SIG-M5 (cell line): ENCODE measurements around the gene VWA1.
"Not testable (repeated sequence)": the region's sequence is repeated elsewhere in the genome, so short reads cannot be mapped to it uniquely, and the experiment has no call there.

ENCODE experiments used
- DNase-seq: peaks from one replicate; lab custom pipeline; 2025; lab: John Stamatoyannopoulos, UW

Gene VWA1

GRCh38 chr1:1422465-1423244 is 12.8 kb upstream of the VWA1 start:
- DNase-seq, result no peak

DNA sequence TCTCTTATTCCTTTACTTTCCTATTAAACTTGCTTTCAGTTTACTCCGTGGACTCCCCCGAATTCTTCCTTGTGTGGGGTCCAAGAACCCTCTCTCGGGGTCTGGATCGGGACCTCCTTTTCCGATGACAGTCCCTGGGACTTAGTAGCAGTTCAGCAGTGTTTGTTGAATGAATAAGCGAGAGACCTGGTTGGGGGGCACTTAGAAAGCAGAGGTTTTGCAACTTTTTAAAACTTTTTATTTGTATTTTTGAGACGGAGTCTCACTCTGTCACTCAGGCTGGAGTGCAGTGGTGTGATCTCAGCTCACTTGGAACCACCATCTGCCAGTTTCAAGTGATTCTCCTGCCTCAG is 12.3 kb upstream of the VWA1 start:
- no peak for DNase-seq

DNA sequence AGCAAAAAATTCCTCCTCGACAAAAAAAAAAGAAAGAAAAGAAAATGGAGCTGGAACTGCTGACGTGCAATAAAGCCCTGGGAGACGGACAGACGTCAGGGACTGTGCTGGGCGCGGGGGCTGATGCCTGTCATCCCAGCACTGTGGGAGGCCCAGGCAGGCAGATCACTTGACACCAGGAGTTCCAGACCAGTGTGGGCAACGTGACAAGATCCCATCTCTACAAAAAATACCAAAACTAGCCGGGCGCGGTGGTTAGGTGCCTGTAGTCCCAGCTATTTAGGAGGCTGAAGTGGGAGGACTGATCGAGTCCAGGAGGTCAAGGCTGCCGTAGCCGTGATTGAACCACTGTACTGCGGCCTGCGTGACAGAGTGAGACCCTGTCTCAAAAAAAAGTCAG is 10.8 kb upstream of the VWA1 start:
- no peak for DNase-seq

- no peak for DNase-seq
Observed at GRCh38 chr1:1425426-1425752, 10.1 kb upstream of the VWA1 start.

DNA sequence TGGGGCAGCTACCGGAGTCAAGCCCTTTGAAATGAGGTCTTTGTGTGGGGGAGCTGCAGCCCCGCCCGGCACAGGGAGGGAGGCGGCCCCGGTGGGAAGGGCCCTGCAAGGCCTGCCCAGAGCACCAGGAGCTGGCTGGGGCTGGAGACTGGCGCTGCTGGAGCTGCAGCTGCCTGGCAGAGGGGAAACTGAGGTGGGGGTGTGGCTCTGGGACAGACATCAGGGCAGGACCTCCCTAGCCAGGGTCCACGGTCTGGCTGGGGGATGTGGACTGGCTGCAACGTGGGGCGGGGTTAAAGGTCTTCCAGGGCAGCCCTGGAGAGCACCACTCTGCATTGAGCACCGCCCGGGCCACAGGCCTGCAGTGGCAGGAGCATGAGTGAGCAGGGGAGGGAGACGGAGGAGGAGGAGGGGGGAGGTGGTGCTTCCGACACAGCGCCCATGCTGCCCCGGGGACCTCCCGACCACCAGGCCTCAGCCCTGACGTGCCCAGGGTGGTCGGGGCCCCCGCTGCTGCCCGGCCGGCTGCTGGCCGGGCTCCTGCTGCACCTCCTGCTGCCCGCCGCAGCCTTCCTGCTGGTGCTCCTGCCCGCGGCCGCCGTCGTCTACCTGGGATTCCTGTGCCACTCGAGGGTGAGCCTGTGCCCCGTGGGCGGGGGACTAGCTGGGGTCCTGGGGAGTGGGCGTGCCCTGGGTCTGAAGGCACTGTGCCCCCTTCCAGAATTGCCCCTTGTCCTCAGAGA is 9.6 kb upstream of the VWA1 start:
- no peak for DNase-seq

DNA sequence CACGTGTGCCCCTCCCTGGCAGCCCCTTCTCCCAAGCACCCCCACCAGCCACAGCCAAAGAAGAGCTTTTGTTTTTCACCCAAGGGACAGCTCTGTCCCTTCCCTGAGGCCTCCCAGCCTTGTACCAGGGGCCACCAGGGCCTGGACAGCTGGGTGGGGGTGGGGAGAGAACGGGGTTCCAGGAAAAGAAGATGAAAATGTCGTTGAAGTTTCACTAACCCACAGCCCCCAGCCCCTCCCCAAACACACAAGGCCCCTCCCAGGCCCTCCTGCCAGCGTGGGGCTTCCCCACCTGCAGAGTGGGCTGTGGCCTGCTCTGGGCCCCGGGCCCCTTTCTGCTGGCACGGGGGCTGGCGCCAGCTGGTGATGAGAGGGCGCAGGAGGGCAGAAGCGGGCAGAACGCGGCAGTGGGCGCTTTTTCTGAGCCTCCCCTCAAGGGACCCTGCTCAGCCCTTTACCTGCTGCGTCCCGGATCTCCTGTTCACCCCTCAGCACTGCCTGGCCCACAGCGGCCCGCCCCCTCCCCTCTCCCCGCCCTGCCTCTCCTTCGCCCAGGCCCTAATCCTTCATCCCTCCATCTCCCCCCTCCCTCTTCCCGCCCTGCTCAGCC is 8.9 kb upstream of the VWA1 start:
- no peak for DNase-seq

DNA sequence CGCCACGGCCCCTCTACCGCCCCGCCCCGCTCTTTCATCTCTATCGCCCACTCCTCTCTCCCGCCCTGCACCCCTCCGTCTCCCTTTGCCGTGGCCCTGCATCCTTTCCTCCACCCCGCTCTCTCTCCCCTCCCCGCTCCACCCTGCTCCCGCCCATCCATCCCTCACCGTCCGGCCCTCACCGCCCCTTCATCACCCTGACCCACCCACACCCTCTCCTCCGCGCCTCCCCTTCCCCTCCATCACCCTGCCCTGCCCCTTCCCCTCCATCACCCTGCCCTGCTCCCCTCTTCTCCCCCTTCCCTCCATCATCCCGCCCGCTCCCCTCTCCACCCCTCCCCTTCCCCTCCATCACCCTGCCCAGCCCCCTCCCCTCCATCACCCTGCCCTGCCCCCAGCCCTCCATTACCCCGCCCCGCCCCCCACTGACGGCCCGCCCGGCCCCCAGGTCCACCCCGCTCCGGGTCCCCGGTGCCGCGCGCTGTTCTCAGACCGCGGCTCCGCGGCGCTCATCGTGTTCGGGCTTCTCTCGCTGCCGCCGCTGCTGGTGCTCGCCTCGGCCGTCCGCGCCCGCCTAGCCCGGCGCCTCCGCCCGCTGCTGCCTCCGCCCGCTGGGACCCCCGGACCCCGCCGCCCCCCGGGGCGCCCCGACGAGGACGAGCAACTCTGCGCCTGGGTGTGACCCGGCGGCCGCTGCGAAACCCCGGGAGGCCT is 8.2 kb upstream of the VWA1 start:
- no peak for DNase-seq

DNA sequence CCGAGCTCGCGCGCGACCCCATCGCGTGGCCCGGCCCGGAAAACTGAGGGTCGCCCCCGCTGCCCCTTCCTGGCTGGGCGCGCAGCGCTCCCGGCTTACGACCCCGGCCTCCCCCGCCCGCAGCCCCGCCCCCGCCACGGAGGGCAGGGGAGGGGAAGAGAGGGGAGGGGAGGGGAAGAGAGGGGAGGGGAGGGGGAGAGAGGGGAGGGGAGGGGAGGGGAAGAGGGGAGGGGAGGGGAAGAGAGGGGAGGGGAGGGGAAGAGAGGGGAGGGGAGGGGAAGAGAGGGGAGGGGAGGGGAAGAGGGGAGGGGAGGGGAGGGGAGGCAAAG is 7.7 kb upstream of the VWA1 start:
- no peak for DNase-seq

DNA sequence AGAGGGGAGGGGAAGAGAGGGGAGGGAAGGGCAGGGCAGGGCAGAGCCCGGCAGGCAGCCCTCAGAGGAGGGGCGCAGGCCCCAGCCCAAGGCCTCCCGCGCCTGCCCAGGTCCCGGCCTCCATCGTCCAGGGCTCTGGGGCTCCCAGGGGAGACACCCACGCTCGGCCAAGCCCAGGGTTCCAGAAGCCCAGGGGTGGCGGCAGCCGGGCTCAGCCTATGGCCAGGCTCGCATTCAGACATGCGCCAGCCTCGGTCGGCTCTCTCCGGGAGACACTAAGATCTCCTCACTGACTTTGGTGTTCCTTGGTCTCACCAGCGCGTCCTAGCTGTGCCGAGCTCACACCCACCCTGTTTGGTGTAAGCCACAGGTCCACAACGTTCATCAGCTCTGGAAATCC is 7.3 kb upstream of the VWA1 start:
- DNase-seq, result no peak

DNA sequence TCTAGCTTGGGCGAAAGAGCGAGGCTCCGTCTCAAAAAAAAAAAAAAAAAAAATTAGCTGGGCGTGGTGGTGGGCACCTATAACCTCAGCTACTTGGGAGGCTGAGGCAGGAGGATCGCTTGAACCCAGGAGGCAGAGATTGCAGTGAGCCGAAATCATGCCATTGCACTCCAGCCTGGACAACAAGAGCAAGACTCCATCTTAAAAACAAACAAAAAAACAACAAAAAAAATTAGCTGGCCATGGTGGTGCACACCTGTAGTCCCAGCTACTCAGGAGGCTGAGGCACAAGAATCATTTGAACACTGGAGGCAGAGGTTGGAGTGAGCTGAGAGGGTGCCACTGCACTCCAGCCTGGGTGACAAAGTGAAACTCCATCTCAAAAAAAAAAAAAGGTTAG is 6.5 kb upstream of the VWA1 start:
- not testable (repeated sequence) for DNase-seq

DNA sequence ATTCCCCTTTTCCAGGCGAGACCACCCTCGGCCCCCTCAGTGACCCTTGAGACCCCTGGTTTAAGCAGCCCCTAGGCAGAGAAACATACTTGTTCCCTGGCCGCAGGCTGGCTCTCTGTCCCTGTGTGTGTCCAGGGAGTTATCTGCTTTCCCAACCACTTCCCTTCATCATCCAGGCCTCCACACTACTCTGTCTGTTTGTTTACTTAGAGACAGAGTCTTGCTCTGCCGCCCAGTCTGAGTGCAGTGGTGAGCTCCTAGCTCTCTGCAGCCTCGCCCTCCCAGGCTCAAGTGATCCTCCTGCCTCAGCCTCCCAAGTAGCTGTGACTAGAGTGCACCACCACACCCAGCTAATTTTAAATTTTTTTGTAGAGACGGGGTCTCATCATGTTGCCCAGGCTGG is 5.8 kb upstream of the VWA1 start:
- DNase-seq, result no peak

DNA sequence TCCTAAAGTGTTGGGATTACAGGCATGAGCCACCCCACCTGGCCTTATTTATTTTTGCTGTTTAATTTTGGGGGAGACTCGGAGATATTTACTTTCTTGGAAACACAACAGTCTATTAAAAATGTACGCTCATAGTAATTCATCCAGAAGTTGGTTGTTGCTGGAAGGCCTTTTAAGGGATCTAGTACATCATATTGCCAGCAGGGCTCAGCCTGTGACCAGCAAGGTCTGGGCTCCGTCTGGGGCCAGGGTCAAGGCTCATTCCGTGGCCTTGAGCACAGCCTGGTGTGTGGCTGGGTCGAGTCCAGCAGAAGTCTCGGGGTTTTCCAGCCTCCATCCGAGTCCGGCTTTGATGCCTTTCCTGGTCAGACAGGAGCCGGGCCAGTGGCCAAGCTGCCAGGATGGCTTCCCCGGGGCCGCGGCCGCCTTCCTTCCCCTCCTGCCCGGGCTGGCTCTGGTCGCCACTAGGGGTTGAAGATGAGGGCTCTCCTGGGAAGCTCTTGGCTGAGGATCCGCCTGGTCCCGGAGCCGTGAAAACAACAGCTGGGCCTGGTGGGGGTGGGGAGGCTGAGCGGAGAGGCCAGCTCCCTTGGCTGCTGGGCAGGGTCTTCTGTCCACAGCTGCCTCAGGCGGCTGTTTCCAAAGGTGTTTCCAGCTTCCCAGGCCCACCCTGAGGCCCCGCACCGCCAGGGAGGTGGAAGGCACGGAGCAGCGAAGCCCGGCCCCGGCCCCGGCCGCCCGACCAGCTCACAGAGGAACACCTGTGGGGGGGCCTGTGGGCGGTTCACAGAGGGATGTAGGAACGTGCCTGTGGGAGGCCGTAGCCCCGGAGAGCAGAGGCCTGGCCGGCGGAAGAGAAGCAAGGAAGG is 5.1 kb upstream of the VWA1 start:
- no peak for DNase-seq

GRCh38 chr1:1430992-1431844 is 4.3 kb upstream of the VWA1 start:
- no peak for DNase-seq

DNA sequence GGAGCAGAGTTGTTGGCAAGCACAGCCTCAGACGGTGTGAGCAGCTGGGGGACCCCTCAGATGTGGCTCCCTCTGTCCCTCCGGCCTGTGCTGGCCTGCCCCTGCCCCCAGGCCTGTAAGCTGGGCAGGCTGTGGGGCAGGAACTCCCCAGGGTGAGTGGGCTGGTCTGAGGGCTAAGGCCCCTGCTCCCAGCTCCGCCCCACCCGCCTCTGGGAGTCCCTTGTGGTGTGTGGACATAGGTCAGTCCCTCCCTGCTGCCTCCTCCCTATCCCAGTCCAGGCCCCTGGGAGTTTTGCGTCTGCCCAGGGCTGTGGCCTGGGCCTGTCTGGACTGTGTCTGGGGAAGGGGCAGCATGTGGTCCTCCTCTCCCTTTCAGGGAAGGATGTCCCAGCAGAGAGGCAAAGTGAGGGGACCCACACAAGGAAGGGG is 3.6 kb upstream of the VWA1 start:
- DNase-seq, result no peak

DNA sequence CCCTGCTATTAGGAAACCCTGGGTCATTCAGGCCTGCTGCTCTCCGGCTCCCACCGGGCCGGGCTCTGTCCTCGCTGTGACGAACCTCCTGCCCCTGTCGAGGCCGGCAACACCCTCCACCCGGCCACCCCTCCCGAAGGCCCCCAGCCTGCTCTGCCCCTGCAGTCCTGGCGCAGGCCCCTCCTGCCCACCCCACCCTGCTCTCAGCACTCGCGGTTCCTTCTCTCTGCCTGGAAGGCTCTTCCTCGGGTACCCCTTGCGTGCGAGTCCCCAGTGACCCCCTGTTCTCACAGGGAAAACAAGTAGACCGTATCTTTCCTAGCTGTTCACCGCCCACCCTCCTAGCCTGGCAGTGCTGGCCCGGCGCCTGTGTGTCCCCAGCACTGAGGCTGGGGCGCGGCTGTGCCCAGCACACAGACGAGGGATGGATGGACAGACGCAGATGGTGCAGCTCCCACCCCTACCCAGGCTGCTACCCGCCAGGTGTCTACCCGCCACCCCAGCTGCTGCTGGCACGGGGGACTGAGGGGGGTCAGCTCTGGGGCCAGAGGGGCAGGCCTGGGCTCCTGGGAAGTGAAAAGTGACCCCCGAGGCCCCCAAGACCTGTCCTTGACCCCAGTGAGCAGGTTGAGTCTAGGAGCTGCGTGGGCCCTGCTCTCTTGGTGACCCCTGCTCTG is 3.1 kb upstream of the VWA1 start:
- no peak for DNase-seq

DNA sequence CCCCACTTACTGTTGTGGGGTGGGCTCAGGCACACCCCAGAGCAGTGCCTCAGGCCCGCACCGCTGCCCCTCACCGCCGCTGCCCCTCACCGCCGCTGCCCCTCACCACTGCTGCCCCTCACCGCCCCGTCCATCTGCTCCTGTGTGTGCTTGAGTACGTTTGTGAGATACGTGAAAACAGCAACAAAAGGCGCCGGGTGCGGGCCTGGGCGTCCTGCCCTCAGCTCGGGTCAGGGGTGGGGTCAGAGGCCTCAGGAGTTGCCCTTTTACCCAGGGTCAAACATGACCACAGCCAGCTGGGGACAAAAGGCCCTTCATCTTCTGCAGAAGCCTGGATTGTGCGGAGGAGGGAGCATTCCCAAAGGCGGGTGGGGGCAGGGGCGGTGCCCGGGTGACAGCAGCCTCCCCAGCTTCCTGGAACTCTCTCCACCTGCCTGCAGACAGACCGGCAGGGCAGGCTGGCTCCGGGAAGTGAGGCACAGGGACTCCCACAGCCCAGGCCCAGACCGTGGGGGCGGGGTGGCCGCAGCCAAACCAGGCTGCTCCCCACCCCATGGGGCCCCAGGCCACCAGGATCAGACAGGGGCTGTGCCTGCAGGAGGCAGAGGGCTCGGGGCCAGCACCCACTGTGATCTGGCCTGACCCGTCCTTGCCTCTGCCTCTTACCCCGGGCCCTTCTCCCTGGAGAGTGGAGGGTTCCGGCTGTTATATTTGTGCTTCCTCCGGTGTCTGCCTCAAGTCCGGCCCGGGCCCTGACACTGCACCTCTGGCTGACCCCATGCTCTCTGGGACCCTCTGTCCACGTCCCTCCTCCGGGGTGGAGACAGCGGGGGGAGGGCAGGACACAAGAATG is 2.3 kb upstream of the VWA1 start:
- DNase-seq, result no peak

GRCh38 chr1:1433804-1434130 is 1.7 kb upstream of the VWA1 start:
- DNase-seq, result no peak

- no peak for DNase-seq
Observed at GRCh38 chr1:1434131-1434823, 1.2 kb upstream of the VWA1 start.

GRCh38 chr1:1434824-1435105 is 725 bp upstream of the VWA1 start:
- DNase-seq, result no peak
